CMK (cell line): ENCODE data around the gene OR7A10.
"Not testable (repeated sequence)": the region's sequence is repeated elsewhere in the genome, so short reads cannot be mapped to it uniquely, and the experiment has no call there.

ENCODE experiments used
- DNase-seq: peaks from one replicate; pipeline ENCODE4 v3.0.0-alpha.2; 2010; ENCODE audit warnings: low read depth

Gene OR7A10

GRCh38 chr19:14795078-14795721 lies 53.5 kb downstream of the OR7A10 start:
- no peak for DNase-seq

- DNase-seq = not testable (repeated sequence)
These were observed 56.5 kb downstream of the OR7A10 start for GRCh38 chr19:14792250-14792649.
